GM23338 (cell line): ENCODE results near the gene UBAC1. TPM values are rescaled to one million over a fixed set of nuclear protein-coding genes. Genes with fewer than 3 reads are reported as not detected.

ENCODE experiments used
- ATAC-seq: fragments of 200-7000 bp; cut with Tn5 transposase; 3 replicates; pipeline ENCODE4 v1.9.1; 2020
- DNase-seq: peaks from one replicate; pipeline ENCODE4 v3.0.0-alpha.2; 2015; ENCODE audit warnings: low spot score
- H2AFZ ChIP-seq: fragments of 200-600 bp; sonication (generic); 2 replicates; pipeline ENCODE4 v1.8.0; 2016; ENCODE audit warnings: antibody characterized with exemption, mild to moderate bottlenecking, moderate library complexity
- H3F3A ChIP-seq: fragments of 200-600 bp; sonication (generic); replicated peaks from 2 replicates; pipeline ENCODE4 v1.8.0; 2017; ENCODE audit warnings: antibody characterized with exemption, mixed run types, low read depth
- H3K27ac ChIP-seq: fragments of 200-600 bp; sonication (generic); 2 replicates; pipeline ENCODE4 v1.6.1; 2016; ENCODE audit warnings: low read depth
- H3K27me3 ChIP-seq: fragments of 200-600 bp; sonication (generic); 2 replicates; pipeline ENCODE4 v1.8.0; 2016; ENCODE audit warnings: mild to moderate bottlenecking, mixed run types, moderate library complexity; ENCODE audit not compliant: insufficient read depth
- H3K36me3 ChIP-seq: fragments of 200-600 bp; sonication (generic); 2 replicates; pipeline ENCODE4 v1.8.0; 2016; ENCODE audit warnings: mild to moderate bottlenecking; ENCODE audit not compliant: insufficient read depth
- H3K4me1 ChIP-seq: fragments of 200-600 bp; sonication (generic); 2 replicates; pipeline ENCODE4 v1.8.0; 2016; ENCODE audit warnings: mild to moderate bottlenecking, moderate library complexity; ENCODE audit not compliant: insufficient read depth
- H3K4me2 ChIP-seq: fragments of 200-600 bp; sonication (generic); 2 replicates; pipeline ENCODE4 v1.7.1; 2017; ENCODE audit warnings: mixed run types
- H3K4me3 ChIP-seq: fragments of 200-600 bp; sonication (generic); 2 replicates; pipeline ENCODE4 v1.6.1; 2016; ENCODE audit warnings: mixed run types
- H3K79me2 ChIP-seq: fragments of 200-600 bp; sonication (generic); replicated peaks from 2 replicates; pipeline ENCODE4 v1.8.0; 2017; ENCODE audit warnings: mild to moderate bottlenecking; ENCODE audit not compliant: insufficient read depth
- H3K9me2 ChIP-seq: fragments of 200-600 bp; sonication (generic); 2 replicates; pipeline ENCODE4 v1.8.0; 2017; ENCODE audit not compliant: insufficient read depth
- H4K20me1 ChIP-seq: fragments of 200-600 bp; sonication (generic); replicated peaks from 2 replicates; pipeline ENCODE4 v1.8.0; 2017; ENCODE audit warnings: mild to moderate bottlenecking; ENCODE audit not compliant: insufficient read depth
- H3K27ac Mint-ChIP-seq: 2 replicates; pipeline ENCODE4 v1.8.0; 2020; ENCODE audit warnings: inconsistent platforms, mild to moderate bottlenecking, moderate library complexity, mixed read lengths
- H3K27me3 Mint-ChIP-seq: 3 replicates; pipeline ENCODE4 v1.8.0; 2022; ENCODE audit warnings: low read depth, mild to moderate bottlenecking, moderate library complexity, mixed read lengths, inconsistent platforms; ENCODE audit not compliant: insufficient read depth, poor library complexity
- H3K36me3 Mint-ChIP-seq: 3 replicates; pipeline ENCODE4 v1.8.0; 2021; ENCODE audit warnings: low read depth, mild to moderate bottlenecking, inconsistent platforms, moderate library complexity, mixed read lengths
- H3K4me1 Mint-ChIP-seq: 3 replicates; pipeline ENCODE4 v1.8.0; 2020; ENCODE audit warnings: mild to moderate bottlenecking, inconsistent platforms, mixed read lengths
- H3K4me3 Mint-ChIP-seq: 3 replicates; pipeline ENCODE4 v1.8.0; 2021; ENCODE audit warnings: moderate library complexity, mild to moderate bottlenecking, inconsistent platforms, mixed read lengths
- H3K9me3 Mint-ChIP-seq: 3 replicates; pipeline ENCODE4 v1.8.0; 2020; ENCODE audit warnings: moderate library complexity, mild to moderate bottlenecking, inconsistent platforms, mixed read lengths
- CREB1 ChIP-seq: fragments of 250-450 bp; sonication (Bioruptor Pico); IDR thresholded peaks from 2 replicates; pipeline ENCODE4 v1.5.0; 2020; ENCODE audit warnings: low read depth, mild to moderate bottlenecking, moderate library complexity
- EZH2 ChIP-seq: fragments of 200-600 bp; sonication (generic); IDR thresholded peaks from one replicate; pipeline ENCODE4 v1.8.0; 2017; ENCODE audit warnings: antibody characterized with exemption, mild to moderate bottlenecking, low read depth; ENCODE audit not compliant: unreplicated experiment
- EZH2phosphoT487 ChIP-seq: fragments of 200-600 bp; sonication (generic); IDR thresholded peaks from one replicate; pipeline ENCODE4 v1.8.1; 2018; ENCODE audit warnings: antibody characterized with exemption; ENCODE audit not compliant: unreplicated experiment
- NANOG ChIP-seq: IDR thresholded peaks from 2 replicates; pipeline ENCODE4 v1.6.1; 2016; ENCODE audit warnings: antibody characterized with exemption, borderline replicate concordance
- POLR2AphosphoS5 ChIP-seq: IDR thresholded peaks from 2 replicates; pipeline ENCODE4 v1.6.1; 2016; ENCODE audit warnings: antibody characterized with exemption, low read depth
- STAT1 ChIP-seq: IDR thresholded peaks from one replicate; pipeline ENCODE4 v1.6.1; 2016; ENCODE audit warnings: antibody characterized with exemption; ENCODE audit not compliant: unreplicated experiment
- ZNF114 ChIP-seq: fragments of 250-450 bp; sonication (Bioruptor Pico); IDR thresholded peaks from 2 replicates; pipeline ENCODE4 v1.5.0; 2020; ENCODE audit warnings: mild to moderate bottlenecking, moderate library complexity
- polyA plus RNA-seq: library from polyadenylated mRNA; unstranded; fragments of >200 nt; fragmentation: Nextera tagmentation; extraction: Ambion mirVana; gene quantifications from 2 replicates; pipeline ENCODE4 v1.2.1, GENCODE V29; 2016
- total RNA-seq: library from RNA; depleted of rRNA; stranded (reverse); fragments of >200 nt; shearing (Covaris generic); gene quantifications from 2 replicates; pipeline ENCODE4 v1.2.3, GENCODE V29; 2014
- TF ChIP-seq, protein P1 (sequence below): IDR thresholded peaks from one replicate; pipeline ENCODE4 v1.6.1; 2018; ENCODE audit warnings: antibody characterized with exemption; ENCODE audit not compliant: unreplicated experiment
- TF ChIP-seq, protein P2 (sequence below): IDR thresholded peaks from 2 replicates; pipeline ENCODE4 v1.6.1; 2016; ENCODE audit warnings: antibody characterized with exemption
- TF ChIP-seq, protein P3 (sequence below), 2 experiments: fragments of 200-600 bp in 1 of 2; sonication (generic) in 1 of 2; conservative IDR thresholded peaks; 2 replicates each; pipeline versions ENCODE4 v1.5.1 to v1.6.1; 2016 to 2017; ENCODE audit warnings: antibody characterized with exemption in 2 of 2, low read depth in 2 of 2, mild to moderate bottlenecking in 2 of 2, moderate library complexity in 1 of 2

The UBAC1 gene
- total and polyA plus RNA-seq, 2 experiments from 2014 or later = 63.2 to 86.6 TPM

DNA sequence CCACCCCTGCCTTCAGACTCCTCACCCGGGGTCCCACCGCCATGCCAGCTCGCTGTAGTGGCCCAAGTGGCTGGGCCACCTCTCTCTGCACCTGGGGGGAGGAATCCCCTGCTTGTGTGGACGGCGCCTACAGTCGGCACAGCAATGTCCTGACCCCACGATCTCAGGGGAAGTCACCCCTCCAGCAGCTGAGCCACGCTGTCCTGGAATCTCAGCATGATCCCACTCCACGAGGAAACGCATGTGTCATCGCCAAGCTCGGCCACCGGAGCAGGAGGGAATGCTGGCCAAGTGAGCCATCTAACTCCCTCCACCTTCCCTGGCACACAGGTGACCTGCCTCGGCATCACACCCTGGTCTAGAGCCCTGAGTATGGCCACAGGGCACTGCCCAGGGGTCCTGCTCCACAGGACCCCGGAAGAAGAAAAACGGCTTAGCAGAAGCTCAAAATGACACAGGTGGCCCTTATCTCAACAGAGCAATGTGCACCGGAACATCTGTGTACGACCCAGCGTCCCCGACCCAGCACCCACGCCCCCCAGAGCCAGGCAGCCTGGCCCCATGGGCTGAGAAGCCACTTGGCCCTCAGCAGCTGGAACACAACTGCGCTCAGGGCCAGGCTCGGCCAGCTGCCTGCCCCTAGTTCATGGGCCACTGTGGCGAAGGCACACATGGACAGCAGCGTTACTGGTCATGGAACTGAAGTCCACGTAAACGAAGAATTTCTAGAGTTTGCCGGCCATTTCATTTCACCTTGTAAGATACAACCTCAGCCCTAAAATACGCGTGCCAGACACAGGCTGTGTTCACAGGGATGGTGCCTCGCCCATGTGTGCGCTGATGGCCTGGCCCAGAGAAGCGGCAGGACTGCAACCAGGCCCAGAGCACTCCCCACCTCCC, 30.5 kb downstream of the UBAC1 start (continued):
- TF ChIP-seq, protein P1, sequence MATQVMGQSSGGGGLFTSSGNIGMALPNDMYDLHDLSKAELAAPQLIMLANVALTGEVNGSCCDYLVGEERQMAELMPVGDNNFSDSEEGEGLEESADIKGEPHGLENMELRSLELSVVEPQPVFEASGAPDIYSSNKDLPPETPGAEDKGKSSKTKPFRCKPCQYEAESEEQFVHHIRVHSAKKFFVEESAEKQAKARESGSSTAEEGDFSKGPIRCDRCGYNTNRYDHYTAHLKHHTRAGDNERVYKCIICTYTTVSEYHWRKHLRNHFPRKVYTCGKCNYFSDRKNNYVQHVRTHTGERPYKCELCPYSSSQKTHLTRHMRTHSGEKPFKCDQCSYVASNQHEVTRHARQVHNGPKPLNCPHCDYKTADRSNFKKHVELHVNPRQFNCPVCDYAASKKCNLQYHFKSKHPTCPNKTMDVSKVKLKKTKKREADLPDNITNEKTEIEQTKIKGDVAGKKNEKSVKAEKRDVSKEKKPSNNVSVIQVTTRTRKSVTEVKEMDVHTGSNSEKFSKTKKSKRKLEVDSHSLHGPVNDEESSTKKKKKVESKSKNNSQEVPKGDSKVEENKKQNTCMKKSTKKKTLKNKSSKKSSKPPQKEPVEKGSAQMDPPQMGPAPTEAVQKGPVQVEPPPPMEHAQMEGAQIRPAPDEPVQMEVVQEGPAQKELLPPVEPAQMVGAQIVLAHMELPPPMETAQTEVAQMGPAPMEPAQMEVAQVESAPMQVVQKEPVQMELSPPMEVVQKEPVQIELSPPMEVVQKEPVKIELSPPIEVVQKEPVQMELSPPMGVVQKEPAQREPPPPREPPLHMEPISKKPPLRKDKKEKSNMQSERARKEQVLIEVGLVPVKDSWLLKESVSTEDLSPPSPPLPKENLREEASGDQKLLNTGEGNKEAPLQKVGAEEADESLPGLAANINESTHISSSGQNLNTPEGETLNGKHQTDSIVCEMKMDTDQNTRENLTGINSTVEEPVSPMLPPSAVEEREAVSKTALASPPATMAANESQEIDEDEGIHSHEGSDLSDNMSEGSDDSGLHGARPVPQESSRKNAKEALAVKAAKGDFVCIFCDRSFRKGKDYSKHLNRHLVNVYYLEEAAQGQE = no peak
- no peak for TF ChIP-seq NANOG

DNA sequence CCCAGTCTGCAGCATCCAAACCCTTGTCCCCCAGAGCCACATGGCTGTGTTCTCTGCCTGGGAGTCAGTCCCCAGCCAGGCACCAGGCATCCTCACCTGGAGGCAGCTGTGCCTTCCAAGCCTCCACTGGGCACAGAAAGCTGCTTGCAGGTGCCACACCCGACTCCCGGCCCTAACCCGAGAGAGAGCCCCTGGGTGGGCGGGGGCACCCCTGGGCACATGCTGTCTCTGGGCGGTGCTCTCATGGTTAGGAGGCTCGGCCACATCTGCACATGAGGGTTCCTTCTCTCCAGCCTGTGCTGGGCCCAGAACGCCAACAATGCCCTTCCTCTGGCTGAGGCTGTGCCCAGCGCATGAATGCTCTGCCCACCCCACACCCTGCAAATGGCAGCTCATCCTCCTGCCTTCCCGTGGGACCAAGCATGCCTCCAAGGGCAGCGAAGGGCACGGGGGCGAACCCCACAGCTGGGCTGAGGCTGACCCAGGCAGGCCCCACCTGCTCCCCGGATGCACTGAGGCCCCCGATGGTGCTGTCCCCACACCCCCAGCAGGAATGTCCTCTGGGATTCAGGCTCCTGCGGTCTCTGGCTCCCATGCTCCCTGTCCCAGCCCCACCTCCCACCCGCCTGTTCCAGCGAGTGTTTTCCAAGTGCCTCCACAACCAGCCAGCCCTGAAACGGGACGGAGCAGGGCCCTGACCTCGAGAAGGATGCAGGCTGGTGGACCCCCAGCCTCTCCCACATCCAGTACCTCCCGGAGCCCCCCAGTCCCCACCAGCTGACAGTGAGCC, 31.3 kb downstream of the UBAC1 start:
- ATAC-seq (no peak), DNase-seq (no peak)
- no peak overlapping the region for H3K4me3 Mint-ChIP-seq
- H3K9me3 Mint-ChIP-seq = no peaks in the 10 kb centered on the region
- peaks cover 17% of the 10 kb centered on the region for H3K27me3 Mint-ChIP-seq
- peaks cover 35% of the 10 kb centered on the region for H3K36me3 Mint-ChIP-seq
- Histone ChIP-seq H3K4me1 (no peaks in the 10 kb centered on the region), H3K79me2 (no peaks in the 10 kb centered on the region), H3K4me3 (no peak overlapping the region), H2AFZ (no peak overlapping the region), H3K9me2 (no peaks in the 10 kb centered on the region), H3K27ac (no peak overlapping the region), H3K4me2 (no peak overlapping the region), H4K20me1 (no peaks in the 10 kb centered on the region; the same call in 1 of the 2 replicates), H3K27me3 (no peaks in the 10 kb centered on the region), H3F3A (0 out of 2 replicates have a peak, but pooled peaks cover 2% of the 10 kb centered on the region), H3K36me3 (peaks cover 7% of the 10 kb centered on the region; the same call in 1 of the 2 replicates)
- TF ChIP-seq POLR2AphosphoS5 = no peak
- TF ChIP-seq, protein P2, sequence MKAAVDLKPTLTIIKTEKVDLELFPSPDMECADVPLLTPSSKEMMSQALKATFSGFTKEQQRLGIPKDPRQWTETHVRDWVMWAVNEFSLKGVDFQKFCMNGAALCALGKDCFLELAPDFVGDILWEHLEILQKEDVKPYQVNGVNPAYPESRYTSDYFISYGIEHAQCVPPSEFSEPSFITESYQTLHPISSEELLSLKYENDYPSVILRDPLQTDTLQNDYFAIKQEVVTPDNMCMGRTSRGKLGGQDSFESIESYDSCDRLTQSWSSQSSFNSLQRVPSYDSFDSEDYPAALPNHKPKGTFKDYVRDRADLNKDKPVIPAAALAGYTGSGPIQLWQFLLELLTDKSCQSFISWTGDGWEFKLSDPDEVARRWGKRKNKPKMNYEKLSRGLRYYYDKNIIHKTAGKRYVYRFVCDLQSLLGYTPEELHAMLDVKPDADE = no peak
- TF ChIP-seq STAT1 = no peak
- TF ChIP-seq CREB1 (CRISPR knock-in tag) = no peak
- TF ChIP-seq EZH2 = no peak
- TF ChIP-seq, protein P3, sequence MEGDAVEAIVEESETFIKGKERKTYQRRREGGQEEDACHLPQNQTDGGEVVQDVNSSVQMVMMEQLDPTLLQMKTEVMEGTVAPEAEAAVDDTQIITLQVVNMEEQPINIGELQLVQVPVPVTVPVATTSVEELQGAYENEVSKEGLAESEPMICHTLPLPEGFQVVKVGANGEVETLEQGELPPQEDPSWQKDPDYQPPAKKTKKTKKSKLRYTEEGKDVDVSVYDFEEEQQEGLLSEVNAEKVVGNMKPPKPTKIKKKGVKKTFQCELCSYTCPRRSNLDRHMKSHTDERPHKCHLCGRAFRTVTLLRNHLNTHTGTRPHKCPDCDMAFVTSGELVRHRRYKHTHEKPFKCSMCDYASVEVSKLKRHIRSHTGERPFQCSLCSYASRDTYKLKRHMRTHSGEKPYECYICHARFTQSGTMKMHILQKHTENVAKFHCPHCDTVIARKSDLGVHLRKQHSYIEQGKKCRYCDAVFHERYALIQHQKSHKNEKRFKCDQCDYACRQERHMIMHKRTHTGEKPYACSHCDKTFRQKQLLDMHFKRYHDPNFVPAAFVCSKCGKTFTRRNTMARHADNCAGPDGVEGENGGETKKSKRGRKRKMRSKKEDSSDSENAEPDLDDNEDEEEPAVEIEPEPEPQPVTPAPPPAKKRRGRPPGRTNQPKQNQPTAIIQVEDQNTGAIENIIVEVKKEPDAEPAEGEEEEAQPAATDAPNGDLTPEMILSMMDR (conservative IDR thresholded peaks at IDR 0.05; ENCODE audit: low read depth in 2 of 2) = no peak
- TF ChIP-seq, protein P1 = no peak
- TF ChIP-seq ZNF114 (CRISPR knock-in tag) = no peak
- no peak for TF ChIP-seq EZH2phosphoT487
- H3K4me1 Mint-ChIP-seq = peaks cover 4% of the 10 kb centered on the region; the same call in 2 of the 3 replicates
- no peak overlapping the region for H3K27ac Mint-ChIP-seq
